CD4-positive, alpha-beta T cell treated with Interferon gamma for 1 hour (primary cell): ENCODE results near the gene SGCG.

Experiments used
- DNase-seq: peaks from one replicate; pipeline ENCODE4 v3.0.0-alpha.2; 2020

The SGCG gene

GRCh38 chr13:23344931-23345595 lies 164.3 kb downstream of the SGCG start:
- DNase-seq = no peak

GRCh38 chr13:23347601-23348000 lies 166.8 kb downstream of the SGCG start:
- DNase-seq = no peak

GRCh38 chr13:23348262-23349127 lies 167.7 kb downstream of the SGCG start:
- no peak for DNase-seq

GRCh38 chr13:23349161-23349897 lies 168.6 kb downstream of the SGCG start:
- no peak for DNase-seq

- no peak for DNase-seq
These were observed 169.2 kb downstream of the SGCG start for GRCh38 chr13:23350009-23350408.

- DNase-seq = no peak
These were observed 171.4 kb downstream of the SGCG start for GRCh38 chr13:23352161-23352560.

GRCh38 chr13:23354520-23354919 lies 173.7 kb downstream of the SGCG start:
- DNase-seq = no peak

- no peak for DNase-seq
These were observed 175.6 kb downstream of the SGCG start for GRCh38 chr13:23356368-23356767.

GRCh38 chr13:23357349-23357748 lies 176.6 kb downstream of the SGCG start:
- no peak for DNase-seq

GRCh38 chr13:23359882-23360281 lies 179.1 kb downstream of the SGCG start:
- DNase-seq = no peak

GRCh38 chr13:23365652-23366051 lies 184.9 kb downstream of the SGCG start:
- DNase-seq = no peak

- no peak for DNase-seq
These were observed 187.1 kb downstream of the SGCG start for GRCh38 chr13:23367907-23368306.

GRCh38 chr13:23372264-23372906 lies 191.6 kb downstream of the SGCG start:
- no peak for DNase-seq
